Stomach (tissue), 4 donors: ENCODE measurements around the gene NPHP1.

Experiments
- CTCF ChIP-seq, 7 experiments: fragments of 450-650 bp in 4 of 7; fragments of 200-600 bp in 3 of 7; sonication (generic) in 3 of 7; IDR thresholded peaks; one replicate each; pipeline ENCODE4 v1.5.1; 2016 to 2019; ENCODE audit warnings: antibody characterized with exemption in 7 of 7, control low read depth in 2 of 7, mild to moderate bottlenecking in 1 of 7
- EP300 ChIP-seq: sonication (generic); formaldehyde crosslinking; IDR thresholded peaks from one replicate; pipeline ENCODE4 v1.6.1; 2017; ENCODE audit warnings: antibody characterized with exemption
- POLR2A ChIP-seq, 4 donors: fragments of 450-650 bp; IDR thresholded peaks; one replicate each; pipeline ENCODE4 v1.6.1; 2016; ENCODE audit warnings: antibody characterized with exemption in 4 of 4, control low read depth in 2 of 4, mild to moderate bottlenecking in 1 of 4, moderate library complexity in 1 of 4
- POLR2AphosphoS5 ChIP-seq, 3 donors: sonication (generic); formaldehyde crosslinking; IDR thresholded peaks; one replicate each; pipeline ENCODE4 v1.6.1; 2016; ENCODE audit warnings: antibody characterized with exemption in 3 of 3

DNA sequence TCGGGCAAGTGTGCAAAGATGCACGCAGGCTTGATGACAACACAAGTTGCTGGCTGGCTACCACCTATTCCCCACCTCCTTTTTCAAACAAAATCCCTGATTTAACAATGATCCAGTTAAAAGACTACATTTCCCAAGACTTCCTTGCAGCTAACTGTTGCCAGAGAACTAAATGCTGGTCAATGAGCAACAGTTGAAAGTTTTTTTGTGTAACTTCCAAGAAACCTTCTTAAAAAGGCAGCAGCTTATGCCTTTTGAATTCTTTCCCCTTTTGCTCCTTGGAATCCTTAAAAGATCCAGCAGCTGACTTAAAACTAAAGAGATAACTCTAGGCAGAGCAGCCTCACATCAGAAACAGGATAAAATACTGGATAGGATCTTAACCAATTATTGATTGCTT, 38.5 kb downstream of the NPHP1 start:
- TF ChIP-seq CTCF (IDR thresholded peaks at IDR 0.05): no peak
- no peak for TF ChIP-seq EP300
- no peak for TF ChIP-seq POLR2AphosphoS5 (IDR thresholded peaks at IDR 0.05)
- no peak for TF ChIP-seq POLR2A (IDR thresholded peaks at IDR 0.05)
